Neural cell (in vitro differentiated cells): ENCODE results near the gene EXOC4.

Source experiments
- CTCF ChIP-seq: fragments of 450-650 bp; IDR thresholded peaks from 2 replicates; pipeline ENCODE4 v1.5.1; 2014; ENCODE audit warnings: antibody characterized with exemption, mild to moderate bottlenecking, moderate library complexity; ENCODE audit not compliant: poor library complexity, severe bottlenecking
- EP300 ChIP-seq: fragments of 450-650 bp; conservative IDR thresholded peaks from 2 replicates; pipeline ENCODE4 v1.6.1; 2014; ENCODE audit warnings: antibody characterized with exemption, mild to moderate bottlenecking, moderate library complexity; ENCODE audit not compliant: poor library complexity, severe bottlenecking
- MXI1 ChIP-seq: fragments of 450-650 bp; conservative IDR thresholded peaks from 2 replicates; pipeline ENCODE4 v1.6.1; 2014; ENCODE audit warnings: antibody characterized with exemption, mild to moderate bottlenecking; ENCODE audit not compliant: poor library complexity, severe bottlenecking
- POLR2AphosphoS5 ChIP-seq: IDR thresholded peaks from 2 replicates; pipeline ENCODE4 v1.6.1; 2012

GRCh38 chr7:133371616-133372015 lies 118.7 kb downstream of the EXOC4 start:
- no peak for TF ChIP-seq EP300
- TF ChIP-seq MXI1, result no peak
- no peak for TF ChIP-seq CTCF
- no peak for TF ChIP-seq POLR2AphosphoS5
